GM19328 (cell line): Measurements from ENCODE around the gene ASAP3.

Source experiments
- ATAC-seq: cut with Tn5 transposase; IDR thresholded peaks from one replicate; pipeline ENCODE4 v1.9.1; 2021; ENCODE audit warnings: mild to moderate bottlenecking, moderate library complexity; ENCODE audit not compliant: unreplicated experiment

Gene ASAP3

GRCh38 chr1:23478896-23479665 lies 4.9 kb downstream of the ASAP3 start:
- ATAC-seq = no peak

GRCh38 chr1:23477359-23478144 lies 6.4 kb downstream of the ASAP3 start:
- ATAC-seq = no peak

- no peak for ATAC-seq
Measured at GRCh38 chr1:23475641-23476040, 8.3 kb downstream of the ASAP3 start.

GRCh38 chr1:23475134-23475628 lies 8.8 kb downstream of the ASAP3 start:
- no peak for ATAC-seq

- no peak for ATAC-seq
Measured at GRCh38 chr1:23473037-23473800, 10.8 kb downstream of the ASAP3 start.

- ATAC-seq = no peak
Measured at GRCh38 chr1:23472351-23473036, 11.5 kb downstream of the ASAP3 start.

GRCh38 chr1:23471473-23472075 lies 12.4 kb downstream of the ASAP3 start:
- ATAC-seq = no peak

GRCh38 chr1:23470282-23471070 lies 13.5 kb downstream of the ASAP3 start:
- ATAC-seq = no peak

- no peak for ATAC-seq
Measured at GRCh38 chr1:23469372-23469982, 14.5 kb downstream of the ASAP3 start.

GRCh38 chr1:23466423-23466989 lies 17.5 kb downstream of the ASAP3 start:
- no peak for ATAC-seq

GRCh38 chr1:23463286-23463685 lies 20.7 kb downstream of the ASAP3 start:
- ATAC-seq = no peak

- no peak for ATAC-seq
Measured at GRCh38 chr1:23462766-23463165, 21.2 kb downstream of the ASAP3 start.

- no peak for ATAC-seq
Measured at GRCh38 chr1:23461050-23461449, 22.9 kb downstream of the ASAP3 start.

- ATAC-seq = no peak
Measured at GRCh38 chr1:23460519-23460918, 23.5 kb downstream of the ASAP3 start.

- ATAC-seq = no peak
Measured at GRCh38 chr1:23459338-23459757, 24.6 kb downstream of the ASAP3 start.

- ATAC-seq = no peak
Measured at GRCh38 chr1:23456226-23456625, 27.8 kb downstream of the ASAP3 start.

- ATAC-seq = no peak
Measured at GRCh38 chr1:23453455-23454000, 30.5 kb downstream of the ASAP3 start.

GRCh38 chr1:23452011-23452411 lies 32.0 kb downstream of the ASAP3 start:
- no peak for ATAC-seq
